Lung microvascular endothelial cell (primary cell): ENCODE data around the gene OLFML2B. TPM values are rescaled to one million over a fixed set of nuclear protein-coding genes. Genes with fewer than 3 reads are reported as not detected.
A peak's percentile ranks its signal among the peaks of the same experiment; 100 is the strongest.

Source experiments
- DNase-seq, 2 donors: peaks; one replicate each; pipeline versions ENCODE4 v3.0.0 to v3.0.0-alpha.2; 2010; ENCODE audit warnings: low read depth in 2 of 2
- total RNA-seq: library from RNA; depleted of rRNA; stranded (reverse); fragments of >200 nt; gene quantifications from 2 replicates; pipeline ENCODE4 v1.2.1, GENCODE V29; 2014

The OLFML2B gene
- total RNA-seq, 1 donor from 2014 or later, result not detected

- no peak for DNase-seq
These were observed 41.7 kb downstream of the OLFML2B start for GRCh38 chr1:161981735-161982506.

GRCh38 chr1:161981126-161981525, 42.5 kb downstream of the OLFML2B start:
- no peak for DNase-seq

- no peak for DNase-seq
These were observed 45.5 kb downstream of the OLFML2B start for GRCh38 chr1:161978011-161978790.

- no peak for DNase-seq
These were observed 49.5 kb downstream of the OLFML2B start for GRCh38 chr1:161973924-161974845.

- no peak for DNase-seq
These were observed 50.8 kb downstream of the OLFML2B start for GRCh38 chr1:161972828-161973227.

- DNase-seq, result no peak
These were observed 53.0 kb downstream of the OLFML2B start for GRCh38 chr1:161970633-161971032.

- no peak for DNase-seq
These were observed 53.6 kb downstream of the OLFML2B start for GRCh38 chr1:161970036-161970435.

- no peak for DNase-seq
These were observed 57.6 kb downstream of the OLFML2B start for GRCh38 chr1:161966067-161966466.

GRCh38 chr1:161962091-161962887, 61.4 kb downstream of the OLFML2B start:
- peak; percentile 91 to 94 for DNase-seq

GRCh38 chr1:161958425-161958824, 65.2 kb downstream of the OLFML2B start:
- DNase-seq, result no peak

- no peak for DNase-seq
These were observed 66.7 kb downstream of the OLFML2B start for GRCh38 chr1:161956930-161957329.

- peak in 1 of 2 donors; percentile 34 for DNase-seq
These were observed 67.6 kb downstream of the OLFML2B start for GRCh38 chr1:161956097-161956496.

GRCh38 chr1:161955606-161956005, 68.1 kb downstream of the OLFML2B start:
- no peak for DNase-seq

GRCh38 chr1:161954466-161954865, 69.2 kb downstream of the OLFML2B start:
- peak; percentile 12 to 28 for DNase-seq

- DNase-seq, result peak in 1 of 2 donors; percentile 32
These were observed 69.6 kb downstream of the OLFML2B start for GRCh38 chr1:161954050-161954449.

GRCh38 chr1:161953256-161953920, 70.3 kb downstream of the OLFML2B start:
- no peak for DNase-seq

GRCh38 chr1:161952607-161953172, 71.0 kb downstream of the OLFML2B start:
- DNase-seq, result peak in 1 of 2 donors; percentile 12

GRCh38 chr1:161951646-161952045, 72.0 kb downstream of the OLFML2B start:
- DNase-seq, result no peak

- DNase-seq, result no peak
These were observed 73.3 kb downstream of the OLFML2B start for GRCh38 chr1:161950377-161950776.

- DNase-seq, result no peak
These were observed 74.1 kb downstream of the OLFML2B start for GRCh38 chr1:161949548-161949947.
